Endodermal cell (in vitro differentiated cells): ENCODE measurements around the gene NPW. TPM values are rescaled to one million over a fixed set of nuclear protein-coding genes. Genes with fewer than 3 reads are reported as not detected.
A peak's percentile ranks its signal among the peaks of the same experiment; 100 is the strongest.

Experiments
- DNase-seq: peaks from one replicate; pipeline ENCODE4 v3.0.0-alpha.2; 2017
- H3K27ac ChIP-seq: 2 replicates; pipeline ENCODE4 v1.5.1; 2013; ENCODE audit warnings: mild to moderate bottlenecking, low read depth, low read length, moderate library complexity
- H3K27me3 ChIP-seq: 2 replicates; pipeline ENCODE4 v1.6.1; 2013; ENCODE audit warnings: mild to moderate bottlenecking, low read length, moderate library complexity; ENCODE audit not compliant: insufficient read depth, control insufficient read depth, poor library complexity, severe bottlenecking
- H3K36me3 ChIP-seq: 2 replicates; pipeline ENCODE4 v1.7.0; 2013; ENCODE audit warnings: mild to moderate bottlenecking, low read length, moderate library complexity; ENCODE audit not compliant: control insufficient read depth, insufficient read depth
- H3K4me1 ChIP-seq: one replicate; pipeline ENCODE4 v1.7.0; 2013; ENCODE audit warnings: low read length; ENCODE audit not compliant: control insufficient read depth, insufficient read depth
- H3K4me3 ChIP-seq: 2 replicates; pipeline ENCODE4 v1.5.1; 2013; ENCODE audit warnings: mild to moderate bottlenecking, low read length, moderate library complexity
- H3K9ac ChIP-seq: 2 replicates; pipeline ENCODE4 v1.6.1; 2013; ENCODE audit warnings: mild to moderate bottlenecking, low read length, moderate library complexity; ENCODE audit not compliant: poor library complexity, severe bottlenecking; ENCODE audit errors: extremely low read depth
- H3K9me3 ChIP-seq: 2 replicates; pipeline ENCODE4 v1.6.1; 2013; ENCODE audit warnings: mild to moderate bottlenecking, low read length, moderate library complexity; ENCODE audit not compliant: control insufficient read depth
- H3K27ac Mint-ChIP-seq: 2 replicates; pipeline ENCODE4 v1.8.0; 2020; ENCODE audit warnings: mixed read lengths
- H3K27me3 Mint-ChIP-seq: 2 replicates; pipeline ENCODE4 v1.8.0; 2021; ENCODE audit warnings: mild to moderate bottlenecking, mixed read lengths; ENCODE audit not compliant: insufficient read depth
- H3K36me3 Mint-ChIP-seq: 2 replicates; pipeline ENCODE4 v1.8.0; 2020; ENCODE audit warnings: low read depth, mixed read lengths
- H3K4me1 Mint-ChIP-seq: 2 replicates; pipeline ENCODE4 v1.8.0; 2020; ENCODE audit warnings: mixed read lengths
- H3K4me3 Mint-ChIP-seq: 2 replicates; pipeline ENCODE4 v1.8.0; 2020; ENCODE audit warnings: mild to moderate bottlenecking, moderate library complexity, mixed read lengths
- H3K9me3 Mint-ChIP-seq: 2 replicates; pipeline ENCODE4 v1.8.0; 2020; ENCODE audit warnings: mild to moderate bottlenecking, mixed read lengths
- CTCF ChIP-seq: fragments of 200-600 bp; sonication (generic); conservative IDR thresholded peaks from 2 replicates; pipeline ENCODE4 v1.5.0; 2021; ENCODE audit warnings: antibody characterized with exemption, mild to moderate bottlenecking
- WGBS, 2 experiments: methylation state at CpG; one replicate each; pipeline versions ENCODE4 v1.1.5 to v1.1.7; 2013; ENCODE audit warnings: missing lambda C conversion rate in 2 of 2, mixed read lengths in 1 of 2; ENCODE audit not compliant: insufficient coverage in 1 of 2, insufficient read length in 1 of 2; 5-methylcytosine and 5-hydroxymethylcytosine counted together
- total RNA-seq, 2 donors: library from RNA; stranded (reverse); fragmentation: NEBNext Ultra II Directional in 1 of 2; extraction: Animal tissue kit (Norgen Biotek cat#: 25700) in 1 of 2; gene quantifications; 2 replicates in 1 of 2; 3 replicates in 1 of 2; pipeline ENCODE4 v1.2.1, GENCODE V29; 2021

Gene NPW
- total RNA-seq, 2 donors from 2014 or later = 1.2 to 1.9 TPM

GRCh38 chr16:1980770-1981087 is 38.9 kb upstream of the NPW start:
- no peaks in the 10 kb centered on the region for H3K4me1 ChIP-seq
- H3K27ac ChIP-seq = no peak overlapping the region
- H3K36me3 ChIP-seq = peaks cover 29% of the 10 kb centered on the region
- H3K27me3 ChIP-seq = peaks cover 47% of the 10 kb centered on the region
- H3K9me3 ChIP-seq = no peaks in the 10 kb centered on the region
- peaks cover 41% of the 10 kb centered on the region for H3K27me3 Mint-ChIP-seq
- WGBS, 2 experiments = 62 to 64% methylated on average over 5 to 16 of the region's 16 CpGs
- no peak overlapping the region for H3K27ac Mint-ChIP-seq
- H3K36me3 Mint-ChIP-seq = peaks cover 6% of the 10 kb centered on the region
- H3K9ac ChIP-seq = no peak overlapping the region
- TF ChIP-seq CTCF = no peak
- H3K4me1 Mint-ChIP-seq = peaks cover 5% of the 10 kb centered on the region
- H3K9me3 Mint-ChIP-seq = no peaks in the 10 kb centered on the region
- H3K4me3 ChIP-seq = no peak overlapping the region
- DNase-seq = no peak
- no peak overlapping the region for H3K4me3 Mint-ChIP-seq

- Histone ChIP-seq H3K36me3 (peaks cover 29% of the 10 kb centered on the region), H3K27me3 (peaks cover 47% of the 10 kb centered on the region), H3K27ac (peak within 1 kb of the TSS; percentile 12), H3K4me1 (no peaks in the 10 kb centered on the region), H3K9ac (no peak within 1 kb of the TSS), H3K9me3 (no peaks in the 10 kb centered on the region), H3K4me3 (no peak within 1 kb of the TSS)
- Mint-ChIP-seq H3K9me3 (no peaks in the 10 kb centered on the region), H3K4me1 (peaks cover 5% of the 10 kb centered on the region), H3K27me3 (peaks cover 41% of the 10 kb centered on the region), H3K4me3 (peak within 1 kb of the TSS; percentile 9), H3K36me3 (peaks cover 3% of the 10 kb centered on the region), H3K27ac (no peak within 1 kb of the TSS)
- 60 to 71% methylated on average over 1 to 6 of the region's 6 CpGs for WGBS, 2 experiments
- TF ChIP-seq CTCF = no peak
- no peak for DNase-seq
Observed at GRCh38 chr16:1981398-1981836, 38.2 kb upstream of the NPW start, which contains the start of gene NOXO1. NOXO1 (minus strand) TSS chr16:1981469; CDS start chr16:1981179, 290 bp downstream.

GRCh38 chr16:1982013-1982433 is 37.6 kb upstream of the NPW start:
- 77 to 81% methylated on average over 5 of the region's 5 CpGs for WGBS, 2 experiments
- Mint-ChIP-seq H3K4me3 (no peak overlapping the region), H3K27me3 (peaks cover 41% of the 10 kb centered on the region), H3K36me3 (peaks cover 9% of the 10 kb centered on the region), H3K4me1 (peaks cover 5% of the 10 kb centered on the region), H3K27ac (no peak overlapping the region), H3K9me3 (no peaks in the 10 kb centered on the region)
- no peak for TF ChIP-seq CTCF
- H3K27me3 ChIP-seq = peaks cover 47% of the 10 kb centered on the region
- H3K36me3 ChIP-seq = peaks cover 29% of the 10 kb centered on the region
- H3K9ac ChIP-seq = no peak overlapping the region
- H3K4me1 ChIP-seq = no peaks in the 10 kb centered on the region
- no peak for DNase-seq
- no peaks in the 10 kb centered on the region for H3K9me3 ChIP-seq
- H3K4me3 ChIP-seq = no peak overlapping the region
- H3K27ac ChIP-seq = peak overlapping the region; percentile 12
